Measurements from ENCODE around the gene ITPR2.
"Not testable (repeated sequence)": the region's sequence is repeated elsewhere in the genome, so short reads cannot be mapped to it uniquely, and the experiment has no call there.

The ITPR2 gene

GRCh38 chr12:26832822-26833742 lies at the start of gene ITPR2:
Gene ITPR2 (minus strand): TSS chr12:26833194. CDS start chr12:26832781, 413 bp downstream.
- peak; percentile 81 for DNase-seq

DNA sequence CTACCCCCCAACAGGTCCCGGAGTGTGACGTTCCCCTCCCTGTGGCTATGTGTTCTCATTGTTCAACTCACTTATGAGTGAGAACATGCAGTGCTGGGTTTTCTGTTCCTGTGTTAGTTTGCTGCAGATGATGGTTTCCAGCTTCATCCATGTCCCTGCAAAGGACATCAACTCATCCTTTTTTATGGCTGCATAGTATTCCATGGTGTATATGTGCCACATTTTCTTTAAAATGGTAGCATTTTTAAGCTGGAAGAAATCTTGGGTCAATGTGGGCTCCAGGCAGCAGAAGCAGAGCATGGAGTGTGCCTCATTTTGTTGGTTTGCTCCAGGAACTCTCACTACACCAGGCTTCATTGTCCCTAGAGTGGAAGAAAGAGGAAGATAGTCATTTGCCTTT lies 47.6 kb upstream of the ITPR2 start:
- DNase-seq, result no peak

- no peak for DNase-seq
Observed at GRCh38 chr12:26878661-26879119, 45.7 kb upstream of the ITPR2 start.

DNA sequence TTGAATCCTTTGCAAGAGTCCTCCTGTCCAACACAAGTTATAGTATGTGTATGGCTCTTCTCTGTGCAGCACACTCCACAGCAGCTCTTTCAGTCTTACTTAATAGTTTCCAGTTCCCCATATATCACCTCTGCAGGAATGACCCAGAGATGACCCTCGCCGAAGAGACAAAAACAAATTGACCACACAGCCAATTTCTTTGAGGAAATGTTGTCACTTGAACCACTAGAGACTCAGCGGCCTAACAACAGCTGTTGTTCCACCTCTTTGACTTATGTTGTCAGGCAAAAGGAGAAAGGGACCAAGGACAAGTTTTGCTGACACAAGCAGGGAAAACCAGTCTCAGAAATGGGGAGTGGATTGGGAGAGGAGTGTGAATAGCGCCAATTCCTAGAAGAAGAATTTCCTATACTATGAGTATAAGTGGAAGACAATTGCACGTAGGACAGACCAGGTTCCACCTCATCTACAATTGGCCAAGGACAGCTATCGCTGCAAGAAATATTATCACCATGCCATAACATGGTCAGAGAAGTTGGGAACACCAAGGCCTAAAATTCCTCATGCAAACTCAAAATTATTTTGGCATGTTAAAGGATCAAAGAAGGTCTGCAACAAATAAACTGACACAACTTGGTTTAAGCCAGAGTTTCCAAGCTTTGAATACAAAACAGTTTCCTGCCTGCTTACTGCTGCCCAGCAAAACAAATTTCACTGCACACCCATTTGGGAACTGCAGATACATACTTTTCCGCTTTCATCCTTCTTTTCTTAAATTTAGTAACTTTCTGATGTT lies 41.7 kb upstream of the ITPR2 start:
- no peak for DNase-seq

GRCh38 chr12:26872625-26873024 lies 39.6 kb upstream of the ITPR2 start:
- no peak for DNase-seq

DNA sequence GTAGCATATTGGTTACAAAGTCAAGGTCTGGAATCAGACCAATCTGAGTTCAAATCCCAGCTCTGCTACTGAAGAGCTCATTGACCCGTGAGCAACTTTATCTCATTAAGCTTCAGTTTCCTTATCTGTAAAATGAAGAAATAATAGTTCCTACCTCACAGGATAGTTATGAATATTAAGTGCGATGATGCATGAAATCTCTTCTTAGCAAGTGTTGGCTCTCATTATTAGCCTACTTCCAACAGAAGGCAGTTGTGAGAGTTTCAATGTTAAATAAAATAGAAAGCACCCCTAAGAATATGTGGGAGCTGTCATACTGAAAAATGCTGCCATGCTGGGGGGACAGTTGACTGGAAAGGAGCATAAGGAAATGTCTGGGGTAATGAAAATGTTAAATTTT lies 39.0 kb upstream of the ITPR2 start:
- DNase-seq, result no peak

DNA sequence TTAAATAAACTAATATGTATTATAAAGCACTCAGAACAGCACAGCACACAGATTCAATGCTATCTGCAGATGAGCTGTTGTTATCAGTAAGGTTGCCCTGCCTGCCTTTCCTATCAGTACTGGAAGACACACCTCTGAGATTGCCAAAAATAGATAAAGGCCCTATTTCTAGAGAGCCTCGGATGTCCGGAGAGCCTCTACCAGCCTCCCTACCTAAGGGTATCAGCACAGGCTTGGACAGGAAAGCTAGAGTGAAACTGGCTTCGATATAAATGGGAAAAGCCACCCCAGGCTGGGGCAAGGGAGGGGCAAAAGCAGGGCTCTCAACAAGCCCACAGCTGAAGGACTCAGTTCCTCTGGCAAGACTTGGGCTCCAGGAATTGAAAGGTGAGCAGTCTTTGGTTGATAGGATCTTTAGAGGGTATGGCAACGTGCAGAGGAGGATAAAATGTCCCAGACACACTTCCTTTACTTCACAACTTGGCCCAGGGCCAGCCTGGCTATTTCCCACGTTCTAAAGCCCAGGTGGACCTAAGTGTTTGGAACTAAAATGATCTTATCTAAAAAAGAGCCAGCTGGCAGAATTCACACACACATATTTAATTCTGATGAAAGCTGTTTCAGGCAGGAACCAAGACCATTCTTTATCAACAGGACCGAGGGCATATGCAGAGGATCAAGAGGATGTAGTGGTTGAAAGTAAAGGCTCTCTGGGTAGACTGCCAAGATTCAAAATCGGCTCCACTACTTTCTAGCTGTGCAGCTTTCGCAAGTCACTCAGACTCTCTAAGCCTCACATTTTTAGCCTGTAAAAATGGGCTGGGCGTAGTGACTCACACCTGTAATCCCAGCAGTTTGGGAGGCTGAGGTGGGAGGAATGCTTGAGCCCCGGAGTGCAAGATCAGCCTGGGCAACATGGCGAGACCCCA lies 37.8 kb upstream of the ITPR2 start:
- no peak for DNase-seq

DNA sequence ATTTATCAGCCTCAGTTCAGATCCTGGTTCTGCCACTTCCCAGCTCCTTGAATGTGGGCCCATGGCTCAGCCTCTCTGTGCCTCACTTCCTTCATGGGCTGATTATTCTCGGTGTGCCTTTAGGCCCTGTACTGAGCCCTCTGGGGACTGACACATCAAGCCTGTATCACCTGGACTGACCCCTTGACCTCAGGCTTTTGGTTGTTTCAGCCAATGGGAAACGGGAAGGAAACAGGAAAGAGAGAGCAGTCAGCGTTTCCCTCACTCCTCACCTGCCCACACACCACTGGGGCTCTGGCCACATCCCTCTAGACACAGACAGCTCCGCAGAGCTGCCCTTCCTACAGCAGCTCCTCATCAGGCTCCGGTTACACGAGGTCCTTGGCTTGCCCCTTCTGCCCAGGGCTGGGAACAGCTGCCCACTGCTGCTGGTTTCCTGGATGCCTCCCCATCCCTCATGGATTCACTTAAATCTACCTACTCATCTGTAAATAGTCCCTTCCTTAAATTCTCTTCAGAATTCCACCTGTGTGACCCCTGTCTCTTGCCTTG lies 37.0 kb upstream of the ITPR2 start:
- DNase-seq, result no peak

DNA sequence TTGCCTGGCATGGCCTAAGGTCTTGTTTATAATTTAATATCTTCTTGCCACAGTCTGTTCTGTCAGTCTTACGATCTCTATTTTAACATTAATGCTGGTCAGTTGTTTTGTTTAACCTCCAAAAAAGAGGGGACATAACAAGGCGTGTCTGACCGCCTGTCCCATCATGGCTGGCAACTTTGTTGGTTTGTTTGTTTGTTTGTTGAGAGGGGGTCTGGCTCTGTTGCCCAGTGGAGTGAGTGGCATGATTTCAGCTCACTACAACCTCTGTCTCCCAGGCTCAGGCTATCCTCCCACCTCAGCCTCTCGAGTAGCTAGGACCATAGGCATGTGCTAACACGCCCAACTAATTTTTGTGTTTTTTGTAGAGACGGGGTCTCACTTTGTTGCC lies 36.1 kb upstream of the ITPR2 start:
- DNase-seq, result no peak

DNA sequence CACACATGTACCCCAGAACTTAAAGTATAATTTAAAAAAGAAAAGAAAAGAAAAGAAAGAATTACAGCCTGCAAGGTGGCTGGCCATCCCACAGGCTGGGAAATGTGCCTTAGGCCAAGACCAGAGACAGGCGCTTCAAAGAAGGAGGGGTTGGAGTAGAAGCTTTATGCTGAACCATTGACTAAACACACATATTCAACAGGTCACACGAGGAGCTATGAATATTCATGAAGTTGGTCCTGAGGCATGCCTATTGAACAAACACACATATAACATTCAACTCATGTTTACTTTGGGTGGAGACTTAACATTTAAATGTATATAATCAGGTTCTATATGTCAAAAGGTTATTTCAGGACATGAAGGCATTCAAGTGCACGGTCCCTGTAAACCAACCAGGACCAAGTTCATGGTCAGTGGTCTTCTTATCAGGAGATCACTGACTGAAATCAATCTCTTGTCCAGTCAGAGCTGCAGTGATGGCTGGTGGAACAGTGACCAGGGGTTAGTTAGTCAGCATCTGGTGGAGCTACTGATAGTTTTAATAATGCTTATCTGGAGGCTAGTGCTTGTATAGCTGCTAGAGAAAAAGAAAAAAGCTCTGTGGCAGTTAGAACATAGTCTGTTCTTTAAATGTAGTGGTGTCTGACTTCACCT lies 35.6 kb upstream of the ITPR2 start:
- DNase-seq, result no peak

GRCh38 chr12:26867080-26867479 lies 34.1 kb upstream of the ITPR2 start:
- DNase-seq, result no peak

DNA sequence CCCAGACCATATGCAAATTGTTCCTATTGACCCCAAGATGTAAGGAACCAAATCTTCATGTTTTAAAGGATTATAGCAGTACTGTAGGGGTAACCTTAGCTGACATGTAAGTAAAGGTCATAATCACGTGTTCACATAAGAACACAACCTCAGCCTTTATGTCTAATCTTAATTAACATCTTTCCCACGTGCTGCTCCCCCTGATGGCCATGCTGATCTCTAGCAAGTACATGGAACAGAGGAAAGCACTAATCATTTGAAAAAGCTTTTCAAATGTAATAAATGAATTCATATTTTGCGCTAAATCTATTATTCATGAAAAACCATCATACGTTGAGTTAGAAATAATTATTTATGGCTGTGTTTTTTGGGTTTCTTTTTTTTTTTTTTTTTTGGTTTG lies 30.5 kb upstream of the ITPR2 start:
- DNase-seq, result no peak

DNA sequence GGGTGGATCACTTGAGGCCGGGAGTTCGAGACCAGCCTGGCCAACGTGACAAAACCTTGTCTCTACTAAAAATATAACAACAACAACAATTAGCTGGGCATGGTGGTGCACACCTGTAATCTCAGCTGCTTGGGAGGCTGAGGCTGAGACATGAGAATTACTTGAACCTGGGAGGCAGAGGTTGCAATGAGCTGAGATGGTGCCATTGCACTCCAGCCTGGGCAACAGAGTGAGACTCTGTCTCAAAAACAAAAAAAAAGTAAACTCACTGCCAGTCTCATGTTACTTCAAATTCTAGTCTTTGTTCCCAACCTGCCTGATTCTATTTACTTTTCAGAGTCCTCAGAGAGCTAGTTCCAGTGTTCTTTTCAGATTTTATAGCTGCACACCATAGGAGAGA lies 29.8 kb upstream of the ITPR2 start:
- not testable (repeated sequence) for DNase-seq

- DNase-seq, result no peak
Observed at GRCh38 chr12:26861690-26862089, 28.7 kb upstream of the ITPR2 start.

- DNase-seq, result no peak
Observed at GRCh38 chr12:26857465-26858176, 24.6 kb upstream of the ITPR2 start.

DNA sequence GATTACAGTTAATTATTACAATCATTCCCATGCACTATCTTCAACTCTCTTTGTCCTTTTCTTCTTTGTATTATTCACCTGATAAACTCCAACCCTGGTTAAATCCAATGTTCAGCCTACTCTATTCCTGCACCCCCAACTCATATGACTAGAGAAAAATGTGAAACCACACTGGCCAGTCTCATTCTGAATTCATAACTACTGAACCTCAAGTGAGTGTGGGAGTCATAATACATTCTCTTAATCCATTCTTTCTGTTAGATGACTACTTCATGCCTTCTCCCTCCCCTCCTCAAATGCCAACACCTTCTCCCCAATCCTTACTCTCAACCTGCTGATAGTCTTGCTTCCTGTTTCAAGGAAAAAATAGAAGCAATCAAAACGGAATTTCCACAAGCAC lies 22.3 kb upstream of the ITPR2 start:
- DNase-seq, result no peak

- DNase-seq, result no peak
Observed at GRCh38 chr12:26854031-26854390, 21.0 kb upstream of the ITPR2 start.

DNA sequence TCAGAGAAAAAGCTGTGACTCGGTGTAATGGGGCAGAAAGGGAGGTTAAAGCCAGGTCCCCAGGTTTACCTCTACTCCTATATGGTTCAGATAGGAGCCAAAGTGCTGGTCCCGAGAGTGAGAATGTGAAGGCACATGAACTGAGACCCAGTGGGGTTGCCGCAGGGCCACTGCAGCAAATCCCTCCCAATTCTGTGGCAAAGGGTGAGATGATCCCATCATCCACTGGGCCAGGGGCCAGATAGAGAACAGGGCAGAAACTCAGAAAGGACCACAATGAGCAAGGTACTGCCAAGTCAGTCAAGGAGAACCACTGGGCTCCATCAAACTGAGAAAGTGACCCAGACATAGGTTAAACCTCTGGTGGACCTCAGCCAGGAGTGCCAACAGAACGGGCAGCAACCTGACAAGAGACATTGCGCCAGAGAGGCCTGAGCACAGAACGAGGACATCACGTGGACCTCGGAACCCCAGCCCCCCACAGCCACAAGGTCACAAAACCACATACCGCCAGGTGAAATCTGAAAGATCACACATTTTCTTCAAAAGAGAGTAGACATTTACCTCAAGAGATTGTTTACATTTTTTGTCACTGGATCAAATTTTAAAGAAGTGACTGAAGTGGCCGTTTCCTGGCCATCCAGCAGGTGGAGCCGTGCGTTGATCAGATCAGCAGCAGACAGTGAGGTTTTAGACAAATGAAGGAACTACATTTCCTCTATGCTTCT lies 20.5 kb upstream of the ITPR2 start:
- no peak for DNase-seq

- no peak for DNase-seq
Observed at GRCh38 chr12:26851031-26851809, 18.2 kb upstream of the ITPR2 start.
